ENCODE measurements around the gene RAPGEF1. TPM values are rescaled to one million over a fixed set of nuclear protein-coding genes. Genes with fewer than 3 reads are reported as not detected.

Gene RAPGEF1
- total and polyA plus RNA-seq, 12 donors: 39.6 to 135 (median 111) TPM

GRCh38 chr9:131707050-131707449 is 32.8 kb downstream of the RAPGEF1 start:
- no peaks in the 10 kb centered on the region for H3K9me3 ChIP-seq
- H3K4me1 ChIP-seq: peaks cover 7 to 99% (median 72%) of the 10 kb centered on the region in 9 donors
- peak overlapping the region; percentile 36 to 91 (median 84) for H3K27ac ChIP-seq
- DNase-seq: no peak
- ATAC-seq: no peak
- peak overlapping the region in 9 of 10 donors; percentile 18 to 54 (median 49) for H3K4me3 ChIP-seq
- intact Hi-C loops (cut with DNase I): loop anchor here in 1 of 10 donors (5.0 kb wide), 1 partner anchor 35 kb away; no protein-coding TSS in a partner anchor
- WGBS, 2 donors: 64 to 83% methylated on average over 5 of the region's 5 CpGs
- H3K27me3 ChIP-seq: no peaks in the 10 kb centered on the region
- no peaks in the 10 kb centered on the region for H3K36me3 ChIP-seq
- TF ChIP-seq CTCF (IDR thresholded peaks at IDR 0.05): no peak

GRCh38 chr9:131706608-131706970 is 33.3 kb downstream of the RAPGEF1 start:
- H3K4me3 ChIP-seq: peak overlapping the region; percentile 11 to 54 (median 44)
- no peaks in the 10 kb centered on the region for H3K27me3 ChIP-seq
- H3K9me3 ChIP-seq: no peaks in the 10 kb centered on the region
- H3K27ac ChIP-seq: peak overlapping the region; percentile 36 to 91 (median 84)
- no peaks in the 10 kb centered on the region for H3K36me3 ChIP-seq
- no peak for TF ChIP-seq CTCF (IDR thresholded peaks at IDR 0.05)
- H3K4me1 ChIP-seq: peaks cover 7 to 99% (median 72%) of the 10 kb centered on the region in 9 donors
- 60 to 70% methylated on average over 6 of the region's 6 CpGs for WGBS, 2 donors
- ATAC-seq (no peak), DNase-seq (no peak)
- intact Hi-C loops (cut with DNase I): loop anchor here in 1 of 10 donors (5.0 kb wide), 1 partner anchor 34 kb away; no protein-coding TSS in a partner anchor

- ATAC-seq (no peak), DNase-seq (no peak)
- TF ChIP-seq CTCF (IDR thresholded peaks at IDR 0.05): no peak
- H3K36me3 ChIP-seq: no peaks in the 10 kb centered on the region
- H3K9me3 ChIP-seq: no peaks in the 10 kb centered on the region
- WGBS, 2 donors: 74 to 80% methylated on average over 4 of the region's 4 CpGs
- H3K27ac ChIP-seq: peak overlapping the region in 9 of 10 donors; percentile 15 to 91 (median 84)
- intact Hi-C loops (cut with DNase I): loop anchor here in 3 of 10 donors (1.0 to 5.0 kb wide), 3 partner anchors 30 to 33 kb away; no protein-coding TSS in a partner anchor
- H3K4me1 ChIP-seq: peaks cover 7 to 100% (median 70%) of the 10 kb centered on the region in 9 donors
- H3K4me3 ChIP-seq: peak overlapping the region in 6 of 10 donors; percentile 40 to 54 (median 52)
- H3K27me3 ChIP-seq: no peaks in the 10 kb centered on the region
Observed at GRCh38 chr9:131704988-131705387, 34.9 kb downstream of the RAPGEF1 start.

- 55 to 67% methylated on average over 5 of the region's 5 CpGs for WGBS, 2 donors
- intact Hi-C loops (cut with DNase I): loop anchor here in 3 of 10 donors (1.0 to 5.0 kb wide), 2 partner anchors 29 to 33 kb away; no protein-coding TSS in a partner anchor
Observed at GRCh38 chr9:131704141-131704983, 35.5 kb downstream of the RAPGEF1 start.

More at GRCh38 chr9:131704141-131704983, 35.5 kb downstream of the RAPGEF1 start:
- no peak for TF ChIP-seq CTCF (IDR thresholded peaks at IDR 0.05)
- peaks cover 9 to 100% (median 71%) of the 10 kb centered on the region in 9 donors for H3K4me1 ChIP-seq
- no peak for ATAC-seq
- H3K27ac ChIP-seq: peak overlapping the region in 9 of 10 donors; percentile 15 to 91 (median 84)
- no peaks in the 10 kb centered on the region for H3K27me3 ChIP-seq
- H3K9me3 ChIP-seq: no peaks in the 10 kb centered on the region
- H3K4me3 ChIP-seq: peak overlapping the region in 6 of 10 donors; percentile 2 to 54 (median 52)
- no peak for DNase-seq
- no peaks in the 10 kb centered on the region for H3K36me3 ChIP-seq
